Gastroesophageal sphincter (tissue), 4 donors: ENCODE measurements around the gene KLHL5. TPM values are rescaled to one million over a fixed set of nuclear protein-coding genes. Genes with fewer than 3 reads are reported as not detected.

Experiments used
- ATAC-seq: fragments of 150-250 bp; one replicate; pipeline ENCODE4 v1.9.1; 2016; ENCODE audit warnings: mild to moderate bottlenecking, moderate library complexity
- H3K27ac ChIP-seq, 4 donors: fragments of 200-600 bp; sonication (generic) in 3 of 4; 1 replicate in 3 of 4; 2 replicates in 1 of 4; pipeline ENCODE4 v1.5.1; 2016 to 2019
- H3K27me3 ChIP-seq: fragments of 200-600 bp; sonication (generic); one replicate; pipeline ENCODE4 v1.5.1; 2019
- H3K36me3 ChIP-seq, 2 donors: fragments of 200-600 bp; sonication (generic); one replicate each; pipeline ENCODE4 v1.5.1; 2019; ENCODE audit warnings: control low read depth in 1 of 2
- H3K4me1 ChIP-seq, 3 donors: fragments of 200-600 bp; sonication (generic); 1 replicate in 2 of 3; 2 replicates in 1 of 3; pipeline ENCODE4 v1.5.1; 2016 to 2019; ENCODE audit warnings: control low read depth in 2 of 3
- H3K4me3 ChIP-seq, 2 donors: fragments of 200-600 bp; sonication (generic); one replicate each; pipeline ENCODE4 v1.5.1; 2019; ENCODE audit warnings: mild to moderate bottlenecking in 1 of 2, moderate library complexity in 1 of 2
- H3K9me3 ChIP-seq, 3 donors: fragments of 200-600 bp; sonication (generic); one replicate each; pipeline ENCODE4 v1.5.1; 2017 to 2019; ENCODE audit warnings: control low read depth in 2 of 3
- CTCF ChIP-seq, 4 experiments: fragments of 200-600 bp in 2 of 4; fragments of 450-650 bp in 2 of 4; sonication (generic) in 1 of 4; IDR thresholded peaks; one replicate each; pipeline ENCODE4 v1.5.1; 2017 to 2019; ENCODE audit warnings: antibody characterized with exemption in 4 of 4, mild to moderate bottlenecking in 2 of 4, moderate library complexity in 2 of 4
- EP300 ChIP-seq: sonication (generic); formaldehyde crosslinking; IDR thresholded peaks from one replicate; pipeline ENCODE4 v1.6.1; 2017; ENCODE audit warnings: antibody characterized with exemption, mild to moderate bottlenecking
- POLR2A ChIP-seq, 2 donors: fragments of 450-650 bp; IDR thresholded peaks; one replicate each; pipeline ENCODE4 v1.6.1; 2017; ENCODE audit warnings: antibody characterized with exemption in 2 of 2, mild to moderate bottlenecking in 2 of 2, moderate library complexity in 1 of 2
- POLR2AphosphoS5 ChIP-seq: sonication (generic); formaldehyde crosslinking; IDR thresholded peaks from one replicate; pipeline ENCODE4 v1.6.1; 2017; ENCODE audit warnings: antibody characterized with exemption
- WGBS, 2 donors: methylation state at CpG; one replicate each; pipeline ENCODE4 v1.1.5; 2018; ENCODE audit warnings: low coverage in 1 of 2; 5-methylcytosine and 5-hydroxymethylcytosine counted together
- total RNA-seq, 4 donors: library from RNA; depleted of rRNA; stranded (reverse); fragments of >200 nt; gene quantifications; one replicate each; pipeline ENCODE4 v1.1.0, GENCODE V29; 2016

The KLHL5 gene
- total RNA-seq, 4 donors from 2014 or later: 57.5 to 143 (median 106) TPM

GRCh38 chr4:39043058-39043860 is 18.8 kb upstream of the KLHL5 start:
- ATAC-seq: no peak
- Histone ChIP-seq H3K9me3 (no peaks in the 10 kb centered on the region), H3K27me3 (no peaks in the 10 kb centered on the region), H3K4me1 (peaks cover 0 to 50% (median 6%) of the 10 kb centered on the region in 3 donors), H3K27ac (peak overlapping the region; percentile 77 to 97 (median 94)), H3K4me3 (no peak overlapping the region), H3K36me3 (no peaks in the 10 kb centered on the region)
- TF ChIP-seq POLR2AphosphoS5 (no peak), EP300 (no peak), POLR2A (IDR thresholded peaks at IDR 0.05) (no peak), CTCF (IDR thresholded peaks at IDR 0.05) (no peak)
- 64 to 70% methylated on average over 10 of the region's 10 CpGs for WGBS, 2 donors

- Histone ChIP-seq H3K9me3 (no peaks in the 10 kb centered on the region), H3K36me3 (no peaks in the 10 kb centered on the region), H3K27ac (peak overlapping the region; percentile 77 to 97 (median 94)), H3K4me1 (peaks cover 0 to 51% (median 6%) of the 10 kb centered on the region in 3 donors), H3K27me3 (no peaks in the 10 kb centered on the region), H3K4me3 (peak overlapping the region; percentile 73 to 90)
- TF ChIP-seq POLR2AphosphoS5: no peak
- TF ChIP-seq CTCF (IDR thresholded peaks at IDR 0.05): no peak
- no peak for TF ChIP-seq POLR2A (IDR thresholded peaks at IDR 0.05)
- no peak for TF ChIP-seq EP300
- no peak for ATAC-seq
- 12 to 18% methylated on average over 6 to 8 of the region's 8 CpGs for WGBS, 2 donors
Measured at GRCh38 chr4:39043861-39044363, 18.1 kb upstream of the KLHL5 start.

- no peaks in the 10 kb centered on the region for H3K9me3 ChIP-seq
- peak overlapping the region; percentile 77 to 97 (median 94) for H3K27ac ChIP-seq
- H3K4me1 ChIP-seq: peaks cover 0 to 51% (median 6%) of the 10 kb centered on the region in 3 donors
- no peaks in the 10 kb centered on the region for H3K36me3 ChIP-seq
- peak; percentile 89 for ATAC-seq
- 0% methylated on average over 2 of the region's 54 CpGs; no CpG with 5 or more reads in 1 of the 2 donors for WGBS, 2 donors
- no peak for TF ChIP-seq EP300
- peak; percentile 14 for TF ChIP-seq POLR2AphosphoS5
- H3K4me3 ChIP-seq: peak overlapping the region; percentile 73 to 90
- no peaks in the 10 kb centered on the region for H3K27me3 ChIP-seq
Measured at GRCh38 chr4:39044364-39044955, 17.6 kb upstream of the KLHL5 start.

- Histone ChIP-seq H3K36me3 (no peaks in the 10 kb centered on the region), H3K27me3 (no peaks in the 10 kb centered on the region), H3K27ac (peak overlapping the region; percentile 77 to 97 (median 94)), H3K9me3 (no peaks in the 10 kb centered on the region), H3K4me3 (peak overlapping the region; percentile 73 to 90), H3K4me1 (peaks cover 0 to 56% (median 6%) of the 10 kb centered on the region in 3 donors)
- peak; percentile 63 for ATAC-seq
- TF ChIP-seq POLR2AphosphoS5 (no peak), POLR2A (IDR thresholded peaks at IDR 0.05) (peak; percentile 12 to 22), CTCF (IDR thresholded peaks at IDR 0.05) (no peak)
- 0% methylated on average over 13 to 14 of the region's 82 CpGs for WGBS, 2 donors
Measured at GRCh38 chr4:39044956-39045826, 16.8 kb upstream of the KLHL5 start.

- Histone ChIP-seq H3K4me3 (peak overlapping the region; percentile 73 to 90), H3K27ac (peak overlapping the region; percentile 77 to 97 (median 94)), H3K27me3 (no peaks in the 10 kb centered on the region), H3K4me1 (peaks cover 3 to 62% (median 6%) of the 10 kb centered on the region in 3 donors), H3K9me3 (no peaks in the 10 kb centered on the region), H3K36me3 (no peaks in the 10 kb centered on the region)
- TF ChIP-seq EP300 (no peak), POLR2A (IDR thresholded peaks at IDR 0.05) (no peak), POLR2AphosphoS5 (no peak), CTCF (IDR thresholded peaks at IDR 0.05) (no peak)
- 0 to 19% methylated on average over 2 to 3 of the region's 3 CpGs for WGBS, 2 donors
- ATAC-seq: no peak
Measured at GRCh38 chr4:39045827-39046221, 16.2 kb upstream of the KLHL5 start.
